Neural crest cell (in vitro differentiated cells): ENCODE measurements around the gene EPO. TPM values are rescaled to one million over a fixed set of nuclear protein-coding genes. Genes with fewer than 3 reads are reported as not detected.

ENCODE experiments used
- DNase-seq: peaks from one replicate; pipeline ENCODE4 v3.0.0; 2021; ENCODE audit warnings: low read depth, mixed read lengths, low spot score
- H3K27ac Mint-ChIP-seq: one replicate; pipeline ENCODE4 v1.8.0; 2021; ENCODE audit warnings: mild to moderate bottlenecking, mixed read lengths; ENCODE audit not compliant: unreplicated experiment
- H3K27me3 Mint-ChIP-seq: 2 replicates; pipeline ENCODE4 v1.8.0; 2021; ENCODE audit warnings: low read depth, mild to moderate bottlenecking, mixed read lengths
- H3K36me3 Mint-ChIP-seq: 2 replicates; pipeline ENCODE4 v1.8.0; 2021; ENCODE audit warnings: low read depth, mild to moderate bottlenecking, mixed read lengths
- H3K4me1 Mint-ChIP-seq: 2 replicates; pipeline ENCODE4 v1.8.0; 2021; ENCODE audit warnings: mixed read lengths
- H3K4me3 Mint-ChIP-seq: one replicate; pipeline ENCODE4 v1.8.0; 2021; ENCODE audit warnings: mild to moderate bottlenecking, mixed read lengths
- H3K9me3 Mint-ChIP-seq: 2 replicates; pipeline ENCODE4 v1.8.0; 2021; ENCODE audit warnings: mixed read lengths
- CTCF ChIP-seq: fragments of 200-600 bp; sonication (generic); conservative IDR thresholded peaks from 2 replicates; pipeline ENCODE4 v1.5.0; 2021; ENCODE audit warnings: antibody characterized with exemption, mild to moderate bottlenecking
- total RNA-seq: library from RNA; stranded (reverse); gene quantifications from 2 replicates; pipeline ENCODE4 v1.2.1, GENCODE V29; 2021

The EPO gene
- total RNA-seq, 1 donor from 2014 or later = 0.30 TPM

DNA sequence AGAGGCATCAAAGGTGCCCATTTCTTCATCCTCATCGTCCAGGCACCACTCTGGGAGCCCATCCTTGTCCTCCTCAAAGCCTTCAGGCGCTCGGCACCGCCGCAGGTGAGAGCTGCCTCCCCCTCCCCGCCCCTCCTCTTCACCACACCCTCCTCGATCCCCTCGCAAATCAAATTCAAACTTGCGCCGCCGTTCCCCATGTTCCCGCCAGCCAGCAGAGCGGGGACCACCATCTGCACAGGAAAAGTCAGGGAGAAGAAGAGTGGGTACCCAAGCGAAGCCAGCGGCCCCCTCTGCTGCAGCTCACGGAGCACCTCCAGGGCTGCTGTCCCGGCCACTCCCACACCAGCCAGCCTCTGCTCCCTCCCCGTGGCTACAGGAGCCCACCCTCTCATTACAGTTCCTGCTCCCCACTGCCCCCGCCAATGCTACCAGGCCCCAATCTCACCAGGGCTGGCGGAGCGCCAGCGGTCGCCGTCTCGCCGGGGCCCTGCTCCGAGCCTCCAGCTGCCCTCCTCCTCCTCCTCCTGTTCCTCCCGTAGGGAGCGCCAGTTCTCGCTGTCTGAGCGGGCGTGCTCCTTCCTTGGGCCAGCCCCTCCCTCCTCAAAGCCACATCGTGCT lies 34.0 kb upstream of the EPO start:
- DNase-seq = no peak
- Mint-ChIP-seq H3K4me1 (no peaks in the 10 kb centered on the region), H3K27me3 (no peaks in the 10 kb centered on the region), H3K9me3 (no peaks in the 10 kb centered on the region), H3K36me3 (no peaks in the 10 kb centered on the region), H3K4me3 (no peak overlapping the region), H3K27ac (no peak overlapping the region)
- no peak for TF ChIP-seq CTCF

- TF ChIP-seq CTCF = no peak
- Mint-ChIP-seq H3K27ac (no peak overlapping the region), H3K27me3 (no peaks in the 10 kb centered on the region)
These were observed 33.5 kb upstream of the EPO start for GRCh38 chr7:100686822-100687211.

GRCh38 chr7:100687261-100687660 lies 33.0 kb upstream of the EPO start:
- Mint-ChIP-seq H3K36me3 (no peaks in the 10 kb centered on the region), H3K4me1 (peaks cover 9% of the 10 kb centered on the region), H3K27ac (no peak overlapping the region), H3K4me3 (no peak overlapping the region), H3K9me3 (no peaks in the 10 kb centered on the region), H3K27me3 (no peaks in the 10 kb centered on the region)
- TF ChIP-seq CTCF = no peak
- no peak for DNase-seq

More at GRCh38 chr7:100686822-100687211, 33.5 kb upstream of the EPO start:
- Mint-ChIP-seq H3K4me3 (no peak overlapping the region), H3K4me1 (peaks cover 4% of the 10 kb centered on the region), H3K36me3 (no peaks in the 10 kb centered on the region), H3K9me3 (no peaks in the 10 kb centered on the region)
- DNase-seq = no peak

DNA sequence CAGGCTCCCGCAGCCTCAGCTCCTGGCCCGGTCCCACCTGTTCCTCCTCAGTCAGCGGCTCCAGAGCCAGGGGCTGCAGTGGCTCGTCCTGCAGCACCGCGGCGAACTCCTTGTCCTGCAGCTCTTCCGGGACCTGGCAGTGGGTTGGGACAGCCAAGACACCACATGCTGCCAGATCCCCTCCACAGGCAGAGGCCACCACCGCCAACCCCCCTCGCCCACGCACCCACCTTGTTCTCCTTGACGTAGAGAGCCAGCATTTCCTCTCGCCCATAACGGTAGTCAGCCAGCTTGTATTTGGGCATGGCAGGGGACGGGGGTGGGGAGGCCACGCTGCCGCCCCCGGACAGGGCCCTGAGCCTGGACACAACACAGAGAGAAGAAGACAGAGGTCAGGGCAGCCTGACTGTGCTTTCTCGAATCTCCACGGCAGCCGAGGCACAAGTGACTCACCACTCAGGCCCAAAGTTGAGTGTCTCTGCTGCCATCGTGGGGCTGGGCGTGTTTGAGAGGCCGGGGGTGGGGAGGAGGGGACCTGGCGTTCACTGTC lies 32.4 kb upstream of the EPO start:
- Mint-ChIP-seq H3K9me3 (no peaks in the 10 kb centered on the region), H3K4me1 (peaks cover 14% of the 10 kb centered on the region), H3K27me3 (no peaks in the 10 kb centered on the region), H3K4me3 (no peak overlapping the region), H3K27ac (no peak overlapping the region), H3K36me3 (no peaks in the 10 kb centered on the region)
- no peak for DNase-seq
- no peak for TF ChIP-seq CTCF

- Mint-ChIP-seq H3K27me3 (peaks cover 4% of the 10 kb centered on the region), H3K4me1 (peaks cover 18% of the 10 kb centered on the region), H3K9me3 (no peaks in the 10 kb centered on the region), H3K36me3 (no peaks in the 10 kb centered on the region), H3K27ac (peak overlapping the region; percentile 75), H3K4me3 (peak overlapping the region; percentile 27)
- DNase-seq = no peak
- no peak for TF ChIP-seq CTCF
These were observed 31.9 kb upstream of the EPO start for GRCh38 chr7:100688326-100688860.
